Activated B cell treated with CpG ODN at 0.5 μM for 24 hours (primary cell): ENCODE data around the gene YRDC. TPM values are rescaled to one million over a fixed set of nuclear protein-coding genes. Genes with fewer than 3 reads are reported as not detected.
A peak's percentile ranks its signal among the peaks of the same experiment; 100 is the strongest.

ENCODE experiments used
- ATAC-seq: fragments of 200-7000 bp; cut with Tn5 transposase; one replicate; pipeline ENCODE4 v1.10.0; 2021; ENCODE audit warnings: low read depth, mild to moderate bottlenecking, moderate library complexity
- CTCF ChIA-PET: fragments of 350-600 bp; sonication (Branson Sonifier 250); formaldehyde crosslinking; loops from one replicate; lab custom pipeline; 2021; ENCODE audit warnings: antibody characterized with exemption; lab: Charles Lee
- POLR2A ChIA-PET: fragments of 350-600 bp; sonication (Branson Sonifier 250); formaldehyde crosslinking; loops from one replicate; lab custom pipeline; 2021; ENCODE audit warnings: antibody characterized with exemption; lab: Charles Lee
- DNase-seq: peaks from one replicate; pipeline ENCODE4 v3.0.0; 2022
- H3K27ac Mint-ChIP-seq: one replicate; pipeline ENCODE4 v1.8.0; 2020; ENCODE audit warnings: mixed read lengths
- H3K27me3 Mint-ChIP-seq: one replicate; pipeline ENCODE4 v1.8.0; 2021; ENCODE audit warnings: mixed read lengths
- H3K36me3 Mint-ChIP-seq: one replicate; pipeline ENCODE4 v1.8.0; 2021; ENCODE audit warnings: low read depth, mixed read lengths
- H3K4me1 Mint-ChIP-seq: one replicate; pipeline ENCODE4 v1.8.0; 2021; ENCODE audit warnings: mixed read lengths
- H3K4me3 Mint-ChIP-seq: one replicate; pipeline ENCODE4 v1.8.0; 2020; ENCODE audit warnings: mild to moderate bottlenecking, mixed read lengths
- H3K9me3 Mint-ChIP-seq: one replicate; pipeline ENCODE4 v1.8.0; 2020; ENCODE audit warnings: mixed read lengths
- CTCF ChIP-seq: fragments of 200-600 bp; IDR thresholded peaks from one replicate; pipeline ENCODE4 v1.8.0; 2022; ENCODE audit warnings: antibody characterized with exemption, mild to moderate bottlenecking
- intact Hi-C: fragments of 100-400 bp; cut with micrococcal nuclease; formaldehyde crosslinking; loops from one replicate; pipeline ENCODE4 v1.15.1; 2024
- total RNA-seq: library from RNA; stranded (reverse); gene quantifications from 2 replicates; pipeline ENCODE4 v1.2.3, GENCODE V29; 2022

Gene YRDC
- 20.6 and 24.2 TPM in 2 replicates for total RNA-seq

GRCh38 chr1:37807555-37808368, at the start of gene YRDC, which contains the start of gene C1orf122:
YRDC (minus strand) TSS chr1:37808208; CDS start chr1:37808180, 28 bp downstream.
C1orf122 (plus strand) TSS chr1:37807790; CDS start chr1:37808405, 615 bp downstream.
- no peaks in the 10 kb centered on the region for H3K9me3 Mint-ChIP-seq
- POLR2A ChIA-PET, result interaction anchor here (0.6 to 2.9 kb wide), 23 partner anchors 9 to 1582 kb away, joined by 3 to 43 read pairs (median 5); partner anchors contain the start of genes INPP5B, MTF1, RRAGC and SNIP1
- peaks cover 45% of the 10 kb centered on the region for H3K4me1 Mint-ChIP-seq
- H3K27ac Mint-ChIP-seq, result peak within 1 kb of the TSS; percentile 92
- intact Hi-C loops, result loop anchor here (1.0 to 10.0 kb wide), 6 partner anchors 13 to 333 kb away; partner anchors contain the start of genes CDCA8, GNL2, MTF1 and SF3A3
- no peak for TF ChIP-seq CTCF
- H3K27me3 Mint-ChIP-seq, result no peaks in the 10 kb centered on the region
- CTCF ChIA-PET, result interaction anchor here (2.0 kb wide), 1 partner anchor 52 kb away, joined by 10 read pairs; the partner anchor contains the start of gene MTF1
- ATAC-seq (peak; percentile 89), DNase-seq (peak; percentile 93)
- peak within 1 kb of the TSS; percentile 95 for H3K4me3 Mint-ChIP-seq
- H3K36me3 Mint-ChIP-seq, result peaks cover 46% of the 10 kb centered on the region

GRCh38 chr1:37854406-37854805, 46.4 kb upstream of the YRDC start:
- Mint-ChIP-seq H3K36me3 (peaks cover 37% of the 10 kb centered on the region), H3K4me3 (no peak overlapping the region), H3K9me3 (no peaks in the 10 kb centered on the region), H3K27me3 (no peaks in the 10 kb centered on the region), H3K4me1 (peaks cover 40% of the 10 kb centered on the region), H3K27ac (no peak overlapping the region)
- CTCF ChIA-PET, result no interaction called here
- TF ChIP-seq CTCF, result no peak
- intact Hi-C loops, result no loop called here
- POLR2A ChIA-PET, result no interaction called here
- ATAC-seq, result no peak
- DNase-seq, result no peak

GRCh38 chr1:37853157-37853556, 45.1 kb upstream of the YRDC start:
- TF ChIP-seq CTCF, result no peak
- no peak for DNase-seq
- peak overlapping the region; percentile 55 for H3K27ac Mint-ChIP-seq
- ChIA-PET POLR2A (no interaction called here), CTCF (no interaction called here)
- intact Hi-C loops, result no loop called here
- no peak for ATAC-seq
- no peaks in the 10 kb centered on the region for H3K9me3 Mint-ChIP-seq
- H3K4me3 Mint-ChIP-seq, result no peak overlapping the region
- no peaks in the 10 kb centered on the region for H3K27me3 Mint-ChIP-seq
- H3K4me1 Mint-ChIP-seq, result peaks cover 39% of the 10 kb centered on the region
- H3K36me3 Mint-ChIP-seq, result peaks cover 38% of the 10 kb centered on the region

GRCh38 chr1:37851782-37852210, 43.8 kb upstream of the YRDC start:
- ATAC-seq, result peak; percentile 67
- Mint-ChIP-seq H3K9me3 (no peaks in the 10 kb centered on the region), H3K36me3 (peaks cover 31% of the 10 kb centered on the region), H3K4me1 (peaks cover 36% of the 10 kb centered on the region), H3K4me3 (no peak overlapping the region), H3K27ac (no peak overlapping the region), H3K27me3 (no peaks in the 10 kb centered on the region)
- TF ChIP-seq CTCF, result no peak
- ChIA-PET CTCF (interaction anchor here (2.4 kb wide), 1 partner anchor 8 kb away, joined by 10 read pairs; the partner anchor contains the start of gene MTF1), POLR2A (interaction anchor here (0.6 to 1.6 kb wide), 4 partner anchors 8 to 201 kb away, joined by 3 to 8 read pairs (median 6); partner anchors contain the start of genes INPP5B and MTF1)
- DNase-seq, result no peak
- intact Hi-C loops, result no loop called here

GRCh38 chr1:37851262-37851661, 43.3 kb upstream of the YRDC start:
- no peaks in the 10 kb centered on the region for H3K27me3 Mint-ChIP-seq
- H3K4me3 Mint-ChIP-seq, result no peak overlapping the region
- ATAC-seq (no peak), DNase-seq (no peak)
- H3K36me3 Mint-ChIP-seq, result peaks cover 34% of the 10 kb centered on the region
- H3K27ac Mint-ChIP-seq, result no peak overlapping the region
- H3K9me3 Mint-ChIP-seq, result no peaks in the 10 kb centered on the region
- CTCF ChIA-PET, result interaction anchor here (2.4 kb wide), 1 partner anchor 9 kb away, joined by 10 read pairs; the partner anchor contains the start of gene MTF1
- POLR2A ChIA-PET, result interaction anchor here (0.7 to 1.6 kb wide), 3 partner anchors 9 to 202 kb away, joined by 3 to 8 read pairs (median 8); partner anchors contain the start of genes INPP5B and MTF1
- intact Hi-C loops, result no loop called here
- no peak for TF ChIP-seq CTCF
- peaks cover 39% of the 10 kb centered on the region for H3K4me1 Mint-ChIP-seq
